AG10803 (cell line): ENCODE data around the gene GPR12.

Experiments used
- DNase-seq: peaks from one replicate; pipeline ENCODE4 v3.0.0; 2010; ENCODE audit warnings: low read depth
- H3K4me3 ChIP-seq: 2 replicates; pipeline ENCODE4 v1.5.1; 2011; ENCODE audit warnings: mild to moderate bottlenecking, low read length, control low read depth
- CTCF ChIP-seq: conservative IDR thresholded peaks from 2 replicates; pipeline ENCODE4 v1.5.1; 2011; ENCODE audit warnings: mild to moderate bottlenecking, low read length, control low read depth, inconsistent platforms

Gene GPR12

GRCh38 chr13:26760832-26761582 is 421 bp upstream of the GPR12 start:
- H3K4me3 ChIP-seq, result no peak overlapping the region
- DNase-seq, result no peak
- TF ChIP-seq CTCF, result no peak

- no peak overlapping the region; the same call in 1 of the 2 replicates for H3K4me3 ChIP-seq
- no peak for TF ChIP-seq CTCF
- DNase-seq, result no peak
These were observed 1.2 kb downstream of the GPR12 start for GRCh38 chr13:26759249-26759906.

GRCh38 chr13:26758496-26759157 is 2.0 kb downstream of the GPR12 start:
- no peak for TF ChIP-seq CTCF
- no peak overlapping the region for H3K4me3 ChIP-seq
- no peak for DNase-seq

GRCh38 chr13:26756961-26757360 is 3.6 kb downstream of the GPR12 start:
- H3K4me3 ChIP-seq, result no peak overlapping the region
- TF ChIP-seq CTCF, result no peak
- DNase-seq, result no peak

- no peak for DNase-seq
- TF ChIP-seq CTCF, result no peak
- H3K4me3 ChIP-seq, result no peak overlapping the region
These were observed 7.9 kb downstream of the GPR12 start for GRCh38 chr13:26752671-26753070.

GRCh38 chr13:26749905-26750304 is 10.7 kb downstream of the GPR12 start:
- no peak for TF ChIP-seq CTCF
- no peak for DNase-seq
- H3K4me3 ChIP-seq, result no peak overlapping the region
